ENCODE data around the gene UBR4. TPM values are rescaled to one million over a fixed set of nuclear protein-coding genes. Genes with fewer than 3 reads are reported as not detected.

Gene UBR4
- total and polyA plus RNA-seq, 7 experiments from 2014 or later = 18.9 to 174 (median 151) TPM

GRCh38 chr1:19177811-19178210, 32.3 kb downstream of the UBR4 start:
- intact Hi-C loops (cut with micrococcal nuclease) = loop anchor here in 1 of 2 donors (5.0 kb wide), 1 partner anchor 34 kb away; the partner anchor contains the start of gene UBR4
- Mint-ChIP-seq H3K27me3 (no peaks in the 10 kb centered on the region), H3K9me3 (peaks cover 0 to 3% (median 0%) of the 10 kb centered on the region in 11 donors), H3K27ac (peak overlapping the region in 2 of 9 donors; percentile 10 to 68), H3K36me3 (peaks cover 24 to 73% (median 49%) of the 10 kb centered on the region in 5 donors), H3K4me3 (no peak overlapping the region), H3K4me1 (peaks cover 15 to 42% (median 31%) of the 10 kb centered on the region in 7 donors)
- ChIA-PET POLR2A (no interaction called here), CTCF (no interaction called here)
- H3K4me1 ChIP-seq (ENCODE audit: control insufficient read depth in 2 of 2, insufficient read depth in 2 of 2, low read length in 2 of 2) = peaks cover 0 to 19% of the 10 kb centered on the region in 2 donors
- no peaks in the 10 kb centered on the region for H3K9me3 ChIP-seq (ENCODE audit: control insufficient read depth in 2 of 3, low read length in 3 of 3)
- H3K4me3 ChIP-seq (ENCODE audit: low read length) = no peak overlapping the region
- no peak for ATAC-seq
- DNase-seq = no peak
- H3K36me3 ChIP-seq (ENCODE audit: control insufficient read depth in 2 of 3, insufficient read depth in 3 of 3, low read length in 3 of 3) = peaks cover 23 to 68% (median 46%) of the 10 kb centered on the region in 3 experiments
- no peak overlapping the region for H3K27ac ChIP-seq (ENCODE audit: low read depth, low read length)
- no peaks in the 10 kb centered on the region for H3K27me3 ChIP-seq (ENCODE audit: control insufficient read depth in 2 of 2, insufficient read depth in 2 of 2, low read length in 2 of 2)

- POLR2A ChIA-PET = no interaction called here
- H3K27me3 ChIP-seq (ENCODE audit: control insufficient read depth in 2 of 2, insufficient read depth in 2 of 2, low read length in 2 of 2) = no peaks in the 10 kb centered on the region
- Mint-ChIP-seq H3K4me3 (no peak overlapping the region), H3K27me3 (no peaks in the 10 kb centered on the region), H3K4me1 (peaks cover 0 to 13% (median 0%) of the 10 kb centered on the region in 7 donors), H3K27ac (no peak overlapping the region), H3K9me3 (no peaks in the 10 kb centered on the region), H3K36me3 (peaks cover 35 to 82% (median 45%) of the 10 kb centered on the region in 5 donors)
- H3K4me1 ChIP-seq (ENCODE audit: control insufficient read depth in 2 of 2, insufficient read depth in 2 of 2, low read length in 2 of 2) = no peaks in the 10 kb centered on the region
- DNase-seq = no peak
- intact Hi-C loops (cut with micrococcal nuclease) = no loop called here
- no peak overlapping the region for H3K27ac ChIP-seq (ENCODE audit: low read depth, low read length)
- no peak for ATAC-seq
- no peak overlapping the region for H3K4me3 ChIP-seq (ENCODE audit: low read length)
- no peaks in the 10 kb centered on the region for H3K9me3 ChIP-seq (ENCODE audit: control insufficient read depth in 2 of 3, low read length in 3 of 3)
- H3K36me3 ChIP-seq (ENCODE audit: control insufficient read depth in 2 of 3, insufficient read depth in 3 of 3, low read length in 3 of 3) = peaks cover 55 to 100% (median 80%) of the 10 kb centered on the region in 3 experiments
- CTCF ChIA-PET = interaction anchor here (1.4 kb wide), 1 partner anchor 10 kb away, joined by 3 read pairs; no protein-coding TSS in a partner anchor
Measured at GRCh38 chr1:19169642-19170041, 40.4 kb downstream of the UBR4 start.

GRCh38 chr1:19167140-19167539, 42.9 kb downstream of the UBR4 start:
- ChIA-PET POLR2A (interaction anchor here (1.0 kb wide), 1 partner anchor 41 kb away, joined by 3 read pairs; no protein-coding TSS in a partner anchor), CTCF (interaction anchor here (1.2 kb wide), 1 partner anchor 13 kb away, joined by 3 read pairs; no protein-coding TSS in a partner anchor)
- DNase-seq = no peak
- H3K4me1 Mint-ChIP-seq = peaks cover 0 to 13% (median 0%) of the 10 kb centered on the region in 7 donors
- Histone ChIP-seq H3K4me1 (ENCODE audit: control insufficient read depth in 2 of 2, insufficient read depth in 2 of 2, low read length in 2 of 2) (no peaks in the 10 kb centered on the region), H3K27ac (ENCODE audit: low read depth, low read length) (no peak overlapping the region), H3K9me3 (ENCODE audit: control insufficient read depth in 2 of 3, low read length in 3 of 3) (no peaks in the 10 kb centered on the region), H3K27me3 (ENCODE audit: control insufficient read depth in 2 of 2, insufficient read depth in 2 of 2, low read length in 2 of 2) (no peaks in the 10 kb centered on the region), H3K4me3 (ENCODE audit: low read length) (no peak overlapping the region), H3K36me3 (ENCODE audit: control insufficient read depth in 2 of 3, insufficient read depth in 3 of 3, low read length in 3 of 3) (peaks cover 60 to 100% (median 82%) of the 10 kb centered on the region in 3 experiments)
- intact Hi-C loops (cut with micrococcal nuclease) = no loop called here
- no peak for ATAC-seq
- H3K27ac Mint-ChIP-seq = no peak overlapping the region
- H3K4me3 Mint-ChIP-seq = no peak overlapping the region
- no peaks in the 10 kb centered on the region for H3K9me3 Mint-ChIP-seq
- peaks cover 41 to 83% (median 49%) of the 10 kb centered on the region in 5 donors for H3K36me3 Mint-ChIP-seq
- H3K27me3 Mint-ChIP-seq = no peaks in the 10 kb centered on the region

GRCh38 chr1:19166066-19166465, 44.0 kb downstream of the UBR4 start:
- DNase-seq (no peak), ATAC-seq (no peak)
- peaks cover 0 to 13% (median 0%) of the 10 kb centered on the region in 7 donors for H3K4me1 Mint-ChIP-seq
- POLR2A ChIA-PET = no interaction called here
- Histone ChIP-seq H3K9me3 (ENCODE audit: control insufficient read depth in 2 of 3, low read length in 3 of 3) (no peaks in the 10 kb centered on the region), H3K4me3 (ENCODE audit: low read length) (no peak overlapping the region), H3K36me3 (ENCODE audit: control insufficient read depth in 2 of 3, insufficient read depth in 3 of 3, low read length in 3 of 3) (peaks cover 58 to 100% (median 90%) of the 10 kb centered on the region in 3 experiments), H3K27me3 (ENCODE audit: control insufficient read depth in 2 of 2, insufficient read depth in 2 of 2, low read length in 2 of 2) (no peaks in the 10 kb centered on the region), H3K4me1 (ENCODE audit: control insufficient read depth in 2 of 2, insufficient read depth in 2 of 2, low read length in 2 of 2) (no peaks in the 10 kb centered on the region), H3K27ac (ENCODE audit: low read depth, low read length) (no peak overlapping the region)
- CTCF ChIA-PET = interaction anchor here (1.0 kb wide), 1 partner anchor 27 kb away, joined by 4 read pairs; no protein-coding TSS in a partner anchor
- H3K27ac Mint-ChIP-seq = peak overlapping the region in 3 of 9 donors; percentile 15 to 28 (median 25)
- no peak overlapping the region for H3K4me3 Mint-ChIP-seq
- peaks cover 47 to 81% (median 53%) of the 10 kb centered on the region in 5 donors for H3K36me3 Mint-ChIP-seq
- no peaks in the 10 kb centered on the region for H3K27me3 Mint-ChIP-seq
- intact Hi-C loops (cut with micrococcal nuclease) = no loop called here
- H3K9me3 Mint-ChIP-seq = no peaks in the 10 kb centered on the region

- POLR2A ChIA-PET = no interaction called here
- Mint-ChIP-seq H3K27ac (no peak overlapping the region), H3K4me1 (peaks cover 0 to 12% (median 0%) of the 10 kb centered on the region in 7 donors), H3K36me3 (peaks cover 52 to 81% (median 58%) of the 10 kb centered on the region in 5 donors), H3K4me3 (no peak overlapping the region), H3K9me3 (no peaks in the 10 kb centered on the region), H3K27me3 (no peaks in the 10 kb centered on the region)
- H3K36me3 ChIP-seq (ENCODE audit: control insufficient read depth in 2 of 3, insufficient read depth in 3 of 3, low read length in 3 of 3) = peaks cover 61 to 100% (median 90%) of the 10 kb centered on the region in 3 experiments
- ATAC-seq (no peak), DNase-seq (no peak)
- no peaks in the 10 kb centered on the region for H3K4me1 ChIP-seq (ENCODE audit: control insufficient read depth in 2 of 2, insufficient read depth in 2 of 2, low read length in 2 of 2)
- no peak overlapping the region for H3K4me3 ChIP-seq (ENCODE audit: low read length)
- intact Hi-C loops (cut with micrococcal nuclease) = no loop called here
- no peaks in the 10 kb centered on the region for H3K9me3 ChIP-seq (ENCODE audit: control insufficient read depth in 2 of 3, low read length in 3 of 3)
- CTCF ChIA-PET = interaction anchor here (1.0 kb wide), 1 partner anchor 27 kb away, joined by 4 read pairs; no protein-coding TSS in a partner anchor
- H3K27me3 ChIP-seq (ENCODE audit: control insufficient read depth in 2 of 2, insufficient read depth in 2 of 2, low read length in 2 of 2) = no peaks in the 10 kb centered on the region
- H3K27ac ChIP-seq (ENCODE audit: low read depth, low read length) = no peak overlapping the region
Measured at GRCh38 chr1:19165501-19165900, 44.6 kb downstream of the UBR4 start.

- DNase-seq (no peak), ATAC-seq (no peak)
- intact Hi-C loops (cut with micrococcal nuclease) = no loop called here
- no peak overlapping the region for H3K27ac ChIP-seq (ENCODE audit: low read depth, low read length)
- peaks cover 55 to 100% (median 90%) of the 10 kb centered on the region in 3 experiments for H3K36me3 ChIP-seq (ENCODE audit: control insufficient read depth in 2 of 3, insufficient read depth in 3 of 3, low read length in 3 of 3)
- H3K27me3 ChIP-seq (ENCODE audit: control insufficient read depth in 2 of 2, insufficient read depth in 2 of 2, low read length in 2 of 2) = no peaks in the 10 kb centered on the region
- peaks cover 0 to 4% (median 0%) of the 10 kb centered on the region in 7 donors for H3K4me1 Mint-ChIP-seq
- no peaks in the 10 kb centered on the region for H3K27me3 Mint-ChIP-seq
- no peak overlapping the region for H3K4me3 Mint-ChIP-seq
- ChIA-PET CTCF (no interaction called here), POLR2A (no interaction called here)
- no peaks in the 10 kb centered on the region for H3K9me3 ChIP-seq (ENCODE audit: control insufficient read depth in 2 of 3, low read length in 3 of 3)
- H3K27ac Mint-ChIP-seq = peak overlapping the region in 2 of 9 donors; percentile 2 to 56
- H3K36me3 Mint-ChIP-seq = peaks cover 53 to 81% (median 57%) of the 10 kb centered on the region in 5 donors
- no peak overlapping the region for H3K4me3 ChIP-seq (ENCODE audit: low read length)
- H3K9me3 Mint-ChIP-seq = no peaks in the 10 kb centered on the region
- no peaks in the 10 kb centered on the region for H3K4me1 ChIP-seq (ENCODE audit: control insufficient read depth in 2 of 2, insufficient read depth in 2 of 2, low read length in 2 of 2)
Measured at GRCh38 chr1:19164274-19165015, 45.6 kb downstream of the UBR4 start.

Measured in naive thymus-derived CD4-positive, alpha-beta T cell (primary cell).